BLaER1 treated with 17β-estradiol and CSF1 and Interleukin-3, amounts not matched to agents 10 nM and 100 nM (cell line): ENCODE data around the gene PLSCR3.

ENCODE experiments used
- H3K27ac ChIP-seq, 11 experiments: shearing (Covaris generic); formaldehyde crosslinking; 2 replicates each; pipeline ENCODE4 v1.8.1; 2022
- H3K27me3 ChIP-seq, 11 experiments: shearing (Covaris generic); formaldehyde crosslinking; 2 replicates each; pipeline ENCODE4 v1.8.1; 2022
- H3K36me3 ChIP-seq, 11 experiments: shearing (Covaris generic); formaldehyde crosslinking; 2 replicates each; pipeline ENCODE4 v1.8.1; 2022
- H3K4me1 ChIP-seq, 10 experiments: shearing (Covaris generic); formaldehyde crosslinking; 2 replicates each; pipeline ENCODE4 v1.8.1; 2022
- H3K4me2 ChIP-seq, 11 experiments: shearing (Covaris generic); formaldehyde crosslinking; 2 replicates each; pipeline ENCODE4 v1.8.1; 2022
- H3K4me3 ChIP-seq, 10 experiments: shearing (Covaris generic); formaldehyde crosslinking; 2 replicates each; pipeline ENCODE4 v1.8.1; 2022
- H3K9ac ChIP-seq, 11 experiments: shearing (Covaris generic); formaldehyde crosslinking; 2 replicates each; pipeline ENCODE4 v1.8.1; 2022
- H3K9me3 ChIP-seq, 11 experiments: shearing (Covaris generic); formaldehyde crosslinking; replicated peaks in 1 of 11; 2 replicates each; pipeline ENCODE4 v1.8.1; 2022
- H4K20me1 ChIP-seq, 11 experiments: shearing (Covaris generic); formaldehyde crosslinking; 2 replicates each; pipeline ENCODE4 v1.8.1; 2022
- Cebpa-rat ChIP-seq, 11 experiments: shearing (Covaris generic); IDR thresholded peaks; 2 replicates each; pipeline ENCODE4 v1.8.1; 2022

Gene PLSCR3

DNA sequence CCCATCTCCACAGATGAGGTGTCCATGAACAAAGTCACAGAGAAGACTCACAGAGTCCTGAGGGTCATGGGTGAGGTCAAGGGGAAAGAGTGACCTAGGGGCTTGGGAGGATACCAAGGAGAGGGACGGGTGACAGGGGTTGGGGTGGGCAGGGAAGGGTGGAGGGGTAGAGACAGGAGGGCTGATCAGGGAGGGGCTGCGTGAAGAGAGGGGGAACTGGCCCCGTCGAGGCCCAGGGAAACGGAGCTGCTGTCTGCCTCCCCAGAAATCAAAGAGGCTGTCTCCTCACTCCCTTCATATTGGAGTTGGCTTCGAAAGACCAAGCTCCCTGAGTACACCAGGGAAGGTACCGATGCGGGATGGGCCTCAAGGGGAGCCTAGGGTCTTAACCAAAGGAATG, 38.8 kb downstream of the PLSCR3 start:
- peaks cover 0 to 36% (median 5%) of the 10 kb centered on the region in 11 experiments; a peak in 5 of 22 replicates for H4K20me1 ChIP-seq
- peaks cover 33 to 51% (median 43%) of the 10 kb centered on the region in 10 experiments for H3K4me1 ChIP-seq
- 0 out of 22 replicates have a peak overlapping the region, but pooled peaks of 1 of the 11 experiments have one; percentile 44 for H3K9ac ChIP-seq
- H3K27ac ChIP-seq = no peak overlapping the region
- no peaks in the 10 kb centered on the region for H3K36me3 ChIP-seq
- no peaks in the 10 kb centered on the region for H3K9me3 ChIP-seq
- H3K27me3 ChIP-seq = no peaks in the 10 kb centered on the region
- no peak for TF ChIP-seq Cebpa-rat (IDR thresholded peaks at IDR 0.05)
- peak overlapping the region in 8 of 11 experiments; percentile 2 to 98 (median 34); a peak in 12 of 22 replicates for H3K4me2 ChIP-seq
- H3K4me3 ChIP-seq = no peak overlapping the region

DNA sequence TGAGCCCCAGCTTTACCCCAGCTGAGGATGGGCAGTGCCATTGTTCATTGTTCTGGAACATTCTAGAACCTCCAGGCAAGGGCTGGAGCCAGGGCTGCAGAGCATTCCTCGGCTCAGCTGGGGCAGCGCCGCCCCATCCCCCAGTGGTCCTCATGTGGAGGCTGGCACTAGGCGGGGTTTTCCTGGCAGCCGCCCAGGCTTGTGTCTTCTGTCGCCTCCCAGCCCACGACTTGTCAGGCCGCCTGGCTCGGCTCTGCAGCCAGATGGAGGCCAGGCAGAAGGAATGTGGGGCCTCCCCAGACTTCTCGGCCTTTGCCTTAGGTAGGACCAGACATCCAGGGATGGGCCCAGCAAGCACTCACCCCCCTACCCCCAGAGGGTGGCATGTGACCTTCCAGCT, 39.3 kb downstream of the PLSCR3 start, which contains the start of gene TMEM95:
Gene TMEM95, plus strand, starts transcription at position 104 of the 400 bp plus-strand sequence. Its CDS starts 49 bp downstream, at position 153.
- H3K4me1 ChIP-seq = peaks cover 33 to 55% (median 46%) of the 10 kb centered on the region in 10 experiments
- no peaks in the 10 kb centered on the region for H3K36me3 ChIP-seq
- H4K20me1 ChIP-seq = peaks cover 0 to 36% (median 5%) of the 10 kb centered on the region in 11 experiments; a peak in 5 of 22 replicates
- H3K4me3 ChIP-seq = no peak within 1 kb of the TSS; a peak in 1 of 20 replicates
- H3K27me3 ChIP-seq = no peaks in the 10 kb centered on the region
- no peaks in the 10 kb centered on the region for H3K9me3 ChIP-seq
- peak within 1 kb of the TSS; percentile 6 to 100 (median 97); a peak in 18 of 22 replicates for H3K4me2 ChIP-seq
- TF ChIP-seq Cebpa-rat (IDR thresholded peaks at IDR 0.05) = no peak
- peak within 1 kb of the TSS in 6 of 11 experiments; percentile 11 to 84 (median 62); a peak in 4 of 22 replicates for H3K9ac ChIP-seq
- H3K27ac ChIP-seq = no peak within 1 kb of the TSS

DNA sequence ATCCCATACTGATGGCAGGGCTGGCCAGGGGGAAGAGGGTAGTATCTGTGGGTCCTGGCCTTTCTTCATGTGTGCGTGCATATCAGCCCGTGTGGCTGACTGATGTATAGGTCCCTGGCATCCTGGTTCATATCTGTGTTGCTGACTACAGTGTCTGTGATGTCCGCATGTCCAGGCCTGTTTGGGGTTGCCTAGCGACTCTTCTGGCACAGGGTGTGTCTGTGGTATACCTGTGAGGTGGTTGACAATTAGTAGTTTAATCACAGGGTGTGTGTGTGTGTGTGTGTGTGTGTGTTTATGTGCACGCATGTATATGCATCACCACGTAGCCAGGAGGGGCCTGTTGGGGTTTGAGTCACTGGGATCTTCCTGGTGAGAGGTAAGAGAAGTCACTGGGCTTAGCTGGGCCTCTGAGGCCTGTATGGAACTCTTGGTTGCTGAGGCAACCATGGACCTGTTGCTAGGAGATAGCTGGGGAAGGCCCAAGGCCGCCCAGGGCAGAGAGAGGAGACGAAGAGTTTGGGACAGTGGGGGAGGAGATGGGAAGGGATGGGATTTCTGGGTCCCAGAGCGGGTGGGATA, 40.0 kb downstream of the PLSCR3 start:
- no peaks in the 10 kb centered on the region for H3K9me3 ChIP-seq
- H3K4me3 ChIP-seq = no peak overlapping the region
- no peaks in the 10 kb centered on the region for H3K27me3 ChIP-seq
- H3K4me2 ChIP-seq = peak overlapping the region in 10 of 11 experiments; percentile 6 to 99 (median 96); a peak in 15 of 22 replicates
- H3K4me1 ChIP-seq = peaks cover 39 to 62% (median 53%) of the 10 kb centered on the region in 10 experiments
- no peak for TF ChIP-seq Cebpa-rat (IDR thresholded peaks at IDR 0.05)
- H3K36me3 ChIP-seq = no peaks in the 10 kb centered on the region
- peak overlapping the region in 2 of 11 experiments; percentile 81 to 82; a peak in 2 of 22 replicates for H3K9ac ChIP-seq
- peaks cover 0 to 41% (median 7%) of the 10 kb centered on the region in 11 experiments; a peak in 7 of 22 replicates for H4K20me1 ChIP-seq
- no peak overlapping the region for H3K27ac ChIP-seq

DNA sequence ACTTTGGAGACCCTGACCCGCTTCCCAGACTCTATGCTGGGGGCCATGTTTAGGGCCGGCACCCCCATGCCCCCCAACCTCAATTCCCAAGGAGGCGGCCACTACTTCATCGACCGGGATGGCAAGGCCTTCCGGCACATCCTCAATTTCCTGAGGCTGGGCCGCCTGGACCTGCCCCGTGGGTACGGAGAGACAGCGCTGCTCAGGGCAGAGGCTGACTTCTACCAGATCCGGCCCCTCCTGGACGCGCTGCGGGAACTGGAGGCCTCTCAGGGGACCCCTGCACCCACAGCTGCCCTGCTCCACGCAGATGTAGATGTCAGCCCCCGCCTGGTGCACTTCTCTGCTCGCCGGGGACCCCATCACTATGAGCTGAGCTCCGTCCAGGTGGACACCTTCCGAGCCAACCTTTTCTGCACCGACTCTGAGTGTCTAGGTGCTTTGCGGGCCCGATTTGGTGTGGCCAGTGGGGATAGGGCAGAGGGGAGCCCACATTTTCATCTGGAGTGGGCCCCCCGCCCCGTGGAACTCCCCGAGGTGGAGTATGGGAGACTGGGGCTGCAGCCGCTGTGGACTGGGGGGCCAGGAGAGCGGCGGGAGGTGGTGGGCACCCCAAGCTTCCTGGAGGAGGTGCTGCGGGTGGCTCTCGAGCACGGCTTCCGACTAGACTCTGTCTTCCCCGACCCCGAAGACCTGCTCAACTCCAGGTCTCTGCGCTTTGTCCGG, 41.3 kb downstream of the PLSCR3 start:
- H3K36me3 ChIP-seq = peaks cover 0 to 9% (median 7%) of the 10 kb centered on the region in 11 experiments; a peak in 12 of 22 replicates
- no peak for TF ChIP-seq Cebpa-rat (IDR thresholded peaks at IDR 0.05)
- peaks cover 39 to 67% (median 54%) of the 10 kb centered on the region in 10 experiments for H3K4me1 ChIP-seq
- H3K4me3 ChIP-seq = peak overlapping the region; percentile 66 to 87 (median 79); a peak in 19 of 20 replicates
- H4K20me1 ChIP-seq = peaks cover 0 to 54% (median 7%) of the 10 kb centered on the region in 11 experiments; a peak in 8 of 22 replicates
- H3K4me2 ChIP-seq = peak overlapping the region; percentile 92 to 100 (median 99)
- H3K9me3 ChIP-seq = no peaks in the 10 kb centered on the region
- peak overlapping the region; percentile 71 to 85 (median 82); a peak in 19 of 22 replicates for H3K9ac ChIP-seq
- H3K27me3 ChIP-seq = no peaks in the 10 kb centered on the region
- peak overlapping the region in 1 of 11 experiments; percentile 71; a peak in 1 of 22 replicates for H3K27ac ChIP-seq

DNA sequence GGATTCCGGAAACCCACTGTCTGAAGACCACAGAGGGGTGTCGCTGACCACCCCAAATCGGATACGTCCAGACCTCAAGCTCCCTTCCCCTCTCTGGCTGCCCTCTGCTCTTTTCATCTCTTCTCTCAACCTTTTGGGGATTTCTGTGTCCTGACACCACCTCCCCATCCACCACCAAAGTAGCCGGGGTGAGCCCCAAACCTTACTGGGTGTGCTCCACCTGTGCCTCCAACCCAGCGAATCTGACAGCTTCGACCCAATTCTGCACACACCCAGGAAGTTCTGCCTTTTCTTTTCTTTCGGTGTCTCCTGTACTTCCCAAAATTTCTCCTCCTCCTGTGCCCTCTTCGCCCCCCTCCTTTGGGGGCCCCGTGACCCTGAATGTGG, 41.8 kb downstream of the PLSCR3 start:
- TF ChIP-seq Cebpa-rat (IDR thresholded peaks at IDR 0.05) = no peak
- H4K20me1 ChIP-seq = peaks cover 0 to 59% (median 7%) of the 10 kb centered on the region in 11 experiments; a peak in 8 of 22 replicates
- no peaks in the 10 kb centered on the region for H3K27me3 ChIP-seq
- H3K9me3 ChIP-seq = no peaks in the 10 kb centered on the region
- peak overlapping the region; percentile 66 to 87 (median 79) for H3K4me3 ChIP-seq
- peaks cover 0 to 15% (median 11%) of the 10 kb centered on the region in 11 experiments; a peak in 13 of 22 replicates for H3K36me3 ChIP-seq
- peak overlapping the region; percentile 92 to 100 (median 99) for H3K4me2 ChIP-seq
- H3K9ac ChIP-seq = peak overlapping the region; percentile 71 to 85 (median 82)
- H3K27ac ChIP-seq = peak overlapping the region; percentile 34 to 79 (median 74); a peak in 21 of 22 replicates
- peaks cover 39 to 67% (median 54%) of the 10 kb centered on the region in 10 experiments for H3K4me1 ChIP-seq

DNA sequence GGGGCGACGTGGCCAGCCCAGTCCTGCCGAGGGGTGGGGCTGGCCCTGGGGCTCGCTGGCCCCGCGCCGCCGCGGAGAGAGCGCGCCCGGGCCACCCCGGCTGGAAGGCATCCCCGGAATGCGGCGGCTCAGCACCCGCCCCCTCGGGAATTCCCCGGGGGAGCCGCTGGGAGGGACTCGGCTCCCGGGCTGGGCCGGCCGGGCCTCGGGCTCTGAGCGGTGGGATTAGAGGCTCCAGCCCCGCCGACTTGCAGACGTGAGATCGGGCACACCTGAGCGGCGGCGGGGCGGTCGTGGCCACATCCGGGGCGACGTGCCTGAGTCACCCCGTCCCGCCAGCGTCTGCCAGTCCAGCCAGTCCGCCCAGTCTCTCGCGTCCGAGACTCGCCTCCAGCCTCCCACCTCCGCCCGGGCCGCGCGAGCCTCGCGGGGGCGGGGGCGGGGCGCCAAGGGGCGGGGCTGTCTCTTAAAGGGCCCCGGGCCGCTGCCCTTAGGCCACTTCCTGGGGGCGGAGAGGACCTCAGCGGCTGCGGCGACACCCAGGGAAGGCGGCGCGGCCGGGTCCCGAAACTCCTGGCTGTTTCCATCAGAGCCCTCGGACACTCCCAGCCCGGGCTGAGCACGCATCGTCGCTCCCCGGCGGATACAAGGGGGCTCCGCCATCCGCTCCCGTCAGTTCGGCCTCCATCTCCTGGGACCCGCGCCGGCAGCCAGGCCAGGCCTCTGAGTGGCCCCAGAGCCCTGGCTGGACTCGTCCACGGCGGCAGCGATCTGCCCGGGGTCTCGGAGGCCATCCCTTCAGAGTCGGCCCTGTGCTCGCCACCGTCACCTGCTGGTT, 42.4 kb downstream of the PLSCR3 start, which contains the start of gene KCTD11:
Gene KCTD11, plus strand, starts transcription at position 498 of the 838 bp plus-strand sequence.
- H3K9me3 ChIP-seq = no peaks in the 10 kb centered on the region
- H3K4me2 ChIP-seq = peak within 1 kb of the TSS; percentile 92 to 100 (median 99)
- peaks cover 0 to 21% (median 17%) of the 10 kb centered on the region in 11 experiments; a peak in 16 of 22 replicates for H3K36me3 ChIP-seq
- H3K27me3 ChIP-seq = no peaks in the 10 kb centered on the region
- H3K4me3 ChIP-seq = peak within 1 kb of the TSS; percentile 66 to 87 (median 79)
- peak within 1 kb of the TSS; percentile 46 to 79 (median 74); a peak in 21 of 22 replicates for H3K27ac ChIP-seq
- peaks cover 0 to 65% (median 7%) of the 10 kb centered on the region in 11 experiments; a peak in 8 of 22 replicates for H4K20me1 ChIP-seq
- peaks cover 39 to 67% (median 54%) of the 10 kb centered on the region in 10 experiments for H3K4me1 ChIP-seq
- TF ChIP-seq Cebpa-rat (IDR thresholded peaks at IDR 0.05) = no peak
- H3K9ac ChIP-seq = peak within 1 kb of the TSS; percentile 71 to 85 (median 82)

DNA sequence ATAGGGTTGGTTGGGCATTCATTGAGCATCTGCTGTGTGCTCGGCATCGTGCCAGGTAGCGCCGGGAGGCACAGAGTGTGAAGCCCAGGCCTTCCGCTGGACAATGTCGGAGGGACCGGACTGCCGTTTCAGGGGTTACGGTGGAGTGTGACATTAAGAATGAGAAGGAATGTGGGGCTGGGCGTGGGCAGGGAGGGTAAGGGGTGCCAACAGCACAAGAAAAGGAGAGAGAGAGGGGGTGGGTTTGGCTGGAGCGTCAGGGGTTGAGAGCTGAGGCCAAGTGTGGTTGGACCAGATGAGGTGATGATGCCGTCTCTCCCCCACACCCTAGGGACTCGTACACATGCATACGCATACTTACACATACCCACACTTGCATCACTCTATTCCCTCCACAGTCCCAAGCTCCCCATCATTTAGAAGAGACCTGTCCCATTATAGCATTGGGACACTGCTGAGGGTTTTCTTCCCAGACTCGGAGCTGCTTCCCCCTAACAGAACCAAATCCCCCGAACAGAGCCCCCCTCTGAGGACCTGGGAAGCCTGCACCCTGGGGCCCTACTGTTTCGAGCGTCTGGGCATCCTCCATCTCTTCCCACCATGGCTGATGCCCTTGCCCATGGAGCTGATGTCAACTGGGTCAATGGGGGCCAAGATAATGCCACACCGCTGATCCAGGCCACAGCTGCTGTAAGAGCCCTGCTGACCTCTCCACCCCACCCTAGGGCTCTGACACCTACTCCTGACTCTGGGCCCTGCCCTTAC, 45.7 kb downstream of the PLSCR3 start:
- Histone ChIP-seq H3K9me3 (no peaks in the 10 kb centered on the region), H3K27ac (no peak overlapping the region), H3K4me3 (no peak overlapping the region), H4K20me1 (peaks cover 0 to 74% (median 1%) of the 10 kb centered on the region in 11 experiments; a peak in 8 of 22 replicates), H3K4me2 (0 out of 22 replicates have a peak overlapping the region, but pooled peaks of 1 of the 11 experiments have one; percentile 75), H3K36me3 (peaks cover 0 to 43% (median 30%) of the 10 kb centered on the region in 11 experiments; a peak in 16 of 22 replicates), H3K9ac (peak overlapping the region in 2 of 11 experiments; percentile 13 to 15; a peak in 3 of 22 replicates), H3K4me1 (peaks cover 30 to 42% (median 35%) of the 10 kb centered on the region in 10 experiments), H3K27me3 (no peaks in the 10 kb centered on the region)
- TF ChIP-seq Cebpa-rat (IDR thresholded peaks at IDR 0.05) = no peak
